Stimulated activated CD8-positive, alpha-beta memory T cell treated with anti-CD3 and anti-CD28 coated beads, Interleukin-7, amount 100 ng/mL, for 48 hours (primary cell): ENCODE data around the gene FOXA2.
"Not testable (repeated sequence)": the region's sequence is repeated elsewhere in the genome, so short reads cannot be mapped to it uniquely, and the experiment has no call there.

ENCODE experiments used
- DNase-seq, 2 donors: peaks; one replicate each; pipeline ENCODE4 v3.0.0-alpha.2; 2020; ENCODE audit warnings: low read depth in 1 of 2; ENCODE audit errors: extremely low read depth in 1 of 2

FOXA2 gene

GRCh38 chr20:22569353-22569752 lies 15.0 kb downstream of the FOXA2 start:
- no peak for DNase-seq

- DNase-seq, result no peak
These were observed 15.5 kb downstream of the FOXA2 start for GRCh38 chr20:22568872-22569344.

DNA sequence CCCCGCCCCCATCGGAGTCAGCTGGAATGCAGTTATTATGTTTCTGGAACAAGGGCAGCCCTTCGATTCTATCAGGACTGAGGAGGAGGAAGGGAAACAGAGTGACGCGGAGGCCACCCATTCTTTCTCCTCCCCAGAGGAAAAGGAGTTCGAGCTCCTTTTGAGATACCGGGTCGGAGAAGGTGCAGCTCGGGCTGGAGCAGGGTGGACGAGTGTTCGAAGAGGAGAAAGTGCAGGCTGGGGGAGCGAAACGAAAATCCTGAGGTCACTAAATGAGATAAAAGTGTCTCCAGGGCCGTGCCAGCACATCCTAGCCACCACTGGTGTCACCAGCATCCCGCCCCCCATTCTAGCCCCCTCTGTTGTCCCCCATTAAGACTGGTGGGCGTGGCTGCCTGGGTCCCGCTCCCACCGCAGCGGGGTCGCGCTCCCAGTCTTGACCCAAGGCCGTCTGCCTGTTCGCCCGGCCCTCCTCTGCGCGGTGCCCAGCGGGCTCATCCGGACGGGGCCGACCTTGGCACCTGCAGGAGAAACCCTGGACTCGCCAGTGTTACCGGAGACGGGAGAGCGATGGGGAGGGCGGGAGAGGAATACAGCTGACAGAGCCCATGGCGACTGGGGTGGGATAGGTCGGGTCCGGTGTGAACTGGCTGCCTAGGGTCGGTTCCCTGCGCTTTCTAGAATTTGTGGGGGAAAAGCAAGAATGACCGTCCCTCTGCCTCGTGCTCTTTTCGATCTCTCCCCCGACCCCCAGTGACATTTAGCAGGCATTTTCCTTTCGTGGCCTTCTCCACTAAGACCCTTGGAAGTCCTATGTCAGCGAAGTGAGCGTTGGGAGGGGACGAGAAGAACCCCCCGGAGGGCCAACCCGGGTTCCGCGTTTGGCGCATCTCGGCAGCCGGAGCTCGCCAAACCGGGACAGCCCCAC lies 16.2 kb downstream of the FOXA2 start:
- DNase-seq, result no peak

DNA sequence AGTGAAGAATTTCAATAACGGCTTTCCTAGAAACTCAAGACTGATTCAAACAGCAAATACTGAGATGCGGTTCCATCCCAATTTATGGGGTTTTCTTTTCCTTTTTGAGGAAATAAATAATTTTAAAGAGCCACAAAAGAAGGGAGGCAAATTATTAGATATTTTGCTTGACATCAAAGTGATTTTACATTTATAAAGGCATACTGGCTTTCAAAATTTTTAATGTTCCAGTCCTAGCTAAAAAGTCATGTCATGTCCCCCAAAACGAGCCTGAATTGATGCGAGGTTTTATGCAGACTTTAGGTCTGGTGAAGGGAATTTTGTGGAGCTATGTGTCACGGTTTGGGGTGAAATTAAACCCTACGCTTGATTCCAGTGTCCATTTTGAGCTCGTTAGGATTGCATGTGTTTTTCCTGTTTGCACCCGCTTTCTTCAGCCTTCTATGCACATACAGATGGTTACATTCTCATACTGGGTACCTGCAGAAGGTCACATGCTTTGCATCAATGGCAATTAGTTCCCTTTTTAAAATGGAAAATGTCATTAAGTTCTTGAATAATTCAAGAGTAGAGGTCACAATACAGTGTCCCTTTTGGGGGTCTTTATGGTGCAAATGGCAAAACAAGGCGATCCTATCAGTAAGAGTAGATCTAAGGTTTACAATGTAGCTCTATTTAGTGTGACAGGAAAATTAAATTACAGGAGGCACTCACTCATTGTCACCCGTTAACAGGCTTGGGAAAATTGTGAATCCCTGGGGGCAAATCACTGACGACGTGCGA lies 17.3 kb downstream of the FOXA2 start:
- DNase-seq, result no peak

DNA sequence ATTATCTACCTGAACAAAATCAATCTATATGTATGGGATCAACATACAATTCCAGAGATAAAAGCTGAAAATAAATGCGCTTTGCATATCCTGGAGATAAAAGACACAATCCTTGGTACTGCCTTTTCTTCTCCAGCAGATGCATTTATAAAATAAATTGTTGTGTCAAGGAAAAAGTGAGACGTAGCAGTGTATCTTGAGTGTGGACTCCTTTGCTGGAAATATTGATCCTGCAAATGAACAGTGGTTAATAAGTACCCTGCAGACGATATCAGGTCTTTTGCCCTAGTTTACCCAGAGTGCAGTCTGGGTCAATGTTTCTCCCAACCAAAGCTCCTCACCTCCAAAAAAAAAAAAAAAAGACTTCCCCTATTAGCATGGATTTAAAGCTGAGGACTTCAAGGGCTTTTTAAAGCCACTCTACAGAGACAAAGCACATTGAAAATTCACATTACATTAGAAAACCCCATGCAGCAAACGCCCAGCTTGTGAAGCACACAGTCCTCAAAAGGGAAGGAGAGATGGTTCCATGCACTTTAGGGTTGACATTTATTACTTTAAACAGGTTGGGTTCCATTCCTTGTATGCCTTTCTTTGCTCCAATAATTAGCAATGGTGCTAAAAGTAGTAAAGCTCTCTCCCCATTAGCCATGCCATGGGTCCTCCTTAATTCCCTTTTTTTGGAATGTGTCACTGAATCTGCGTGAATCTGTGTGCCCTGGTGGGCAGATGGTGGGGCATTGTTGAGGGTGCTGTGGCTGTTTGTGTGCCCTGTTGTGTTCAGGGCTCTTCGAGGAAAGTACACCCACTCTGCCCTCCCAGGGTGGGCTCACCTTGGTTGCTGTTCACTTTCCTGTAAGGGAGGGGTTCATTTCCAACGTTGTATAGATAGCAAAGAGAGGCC lies 21.1 kb downstream of the FOXA2 start:
- no peak for DNase-seq

- no peak for DNase-seq
These were observed 21.8 kb downstream of the FOXA2 start for GRCh38 chr20:22562620-22563019.

DNA sequence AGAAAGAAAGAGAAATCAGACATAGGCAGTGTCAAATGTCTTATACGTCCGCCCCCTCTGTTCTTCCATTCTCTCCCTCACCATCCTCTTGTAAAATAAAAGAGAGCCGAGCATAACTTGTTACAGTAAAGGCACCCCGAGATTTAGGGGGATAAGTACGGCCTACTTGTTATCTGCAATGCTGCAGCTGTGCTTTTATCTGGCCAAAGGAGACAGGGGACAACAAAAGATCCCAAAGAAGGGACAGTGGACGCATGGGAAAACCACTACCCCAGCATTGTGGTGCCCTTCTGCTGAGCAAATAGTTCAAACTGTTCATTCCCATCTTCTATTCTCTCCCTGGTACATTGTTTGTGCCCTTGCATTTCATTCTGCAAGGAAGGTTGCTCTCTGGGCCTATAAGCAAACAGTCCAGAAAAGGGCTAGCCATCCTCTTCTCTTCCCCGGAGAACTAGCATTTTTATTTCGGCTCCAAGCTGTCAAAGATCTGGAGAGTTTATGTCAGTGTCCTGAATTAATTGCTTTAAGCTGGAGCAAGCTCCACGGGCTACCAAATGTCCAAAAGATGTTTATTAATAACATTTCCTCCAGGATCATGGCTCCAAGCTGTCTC lies 22.3 kb downstream of the FOXA2 start:
- no peak for DNase-seq

- DNase-seq, result no peak
These were observed 23.6 kb downstream of the FOXA2 start for GRCh38 chr20:22560817-22561216.

- no peak for DNase-seq
These were observed 24.6 kb downstream of the FOXA2 start for GRCh38 chr20:22559711-22560318.

DNA sequence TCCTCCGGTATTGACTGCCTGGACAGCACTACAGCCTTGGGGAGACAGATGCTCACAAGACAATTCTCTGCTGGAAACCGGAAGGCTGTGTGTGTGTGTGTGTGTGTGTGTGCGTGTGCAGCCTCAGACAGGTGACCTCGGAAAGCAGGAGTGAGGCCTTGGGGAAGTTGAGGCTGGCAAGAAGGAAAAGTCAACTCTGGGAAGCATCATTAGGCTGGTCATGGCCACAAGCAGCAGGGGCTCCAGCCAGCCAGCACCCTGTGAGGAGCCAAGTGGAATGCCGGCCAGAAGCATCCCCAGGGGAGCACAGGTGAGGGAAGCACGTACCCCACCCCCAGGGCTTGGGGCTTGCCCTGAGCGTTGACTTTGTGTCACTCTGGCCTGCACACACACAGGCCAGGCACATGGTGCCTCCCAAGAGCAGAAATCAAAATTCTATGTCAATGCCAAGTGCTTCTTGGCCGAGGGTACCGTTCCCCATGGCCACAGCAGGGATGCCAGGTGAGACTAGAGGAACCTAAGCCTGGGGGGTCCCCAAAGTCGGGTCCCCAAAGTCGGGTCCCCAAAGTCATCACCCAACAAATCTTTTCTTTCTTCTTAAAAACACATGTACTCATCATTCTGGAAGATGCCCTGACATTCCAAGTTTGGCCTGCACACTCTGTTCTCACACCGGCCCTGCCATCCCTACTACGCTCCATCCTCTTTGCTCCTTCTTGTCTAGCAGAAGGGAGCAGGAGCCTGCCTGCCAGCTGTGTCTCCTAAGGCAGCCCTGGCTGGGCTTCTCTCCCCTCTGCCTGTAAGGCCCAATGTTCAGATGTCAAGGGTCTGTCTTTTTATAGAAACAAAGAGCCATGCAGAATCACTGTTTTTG lies 26.7 kb downstream of the FOXA2 start:
- no peak for DNase-seq

DNA sequence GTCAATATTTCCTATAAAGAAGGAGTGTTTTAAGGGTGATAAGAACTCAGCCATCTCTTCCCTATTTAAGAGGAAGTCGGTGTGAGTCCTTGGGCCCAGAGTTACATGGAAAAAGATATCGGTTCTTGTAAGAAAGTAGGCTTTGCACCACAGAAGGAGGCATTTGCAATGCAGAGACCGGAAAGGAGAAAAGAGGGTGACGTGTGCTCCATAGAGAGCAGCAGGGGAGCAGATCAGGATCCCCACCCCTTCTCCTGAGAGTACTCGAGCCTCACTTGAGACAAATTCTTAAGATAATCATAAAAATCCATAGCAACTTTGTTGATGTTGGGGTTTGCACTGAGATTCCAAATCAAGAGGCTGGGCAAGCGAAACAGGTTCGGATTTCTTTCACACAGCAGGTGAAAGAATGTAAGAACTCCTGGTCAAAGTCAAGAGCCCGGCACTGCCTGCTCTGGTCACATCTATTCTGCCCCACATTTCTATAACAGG lies 27.8 kb downstream of the FOXA2 start:
- no peak for DNase-seq

DNA sequence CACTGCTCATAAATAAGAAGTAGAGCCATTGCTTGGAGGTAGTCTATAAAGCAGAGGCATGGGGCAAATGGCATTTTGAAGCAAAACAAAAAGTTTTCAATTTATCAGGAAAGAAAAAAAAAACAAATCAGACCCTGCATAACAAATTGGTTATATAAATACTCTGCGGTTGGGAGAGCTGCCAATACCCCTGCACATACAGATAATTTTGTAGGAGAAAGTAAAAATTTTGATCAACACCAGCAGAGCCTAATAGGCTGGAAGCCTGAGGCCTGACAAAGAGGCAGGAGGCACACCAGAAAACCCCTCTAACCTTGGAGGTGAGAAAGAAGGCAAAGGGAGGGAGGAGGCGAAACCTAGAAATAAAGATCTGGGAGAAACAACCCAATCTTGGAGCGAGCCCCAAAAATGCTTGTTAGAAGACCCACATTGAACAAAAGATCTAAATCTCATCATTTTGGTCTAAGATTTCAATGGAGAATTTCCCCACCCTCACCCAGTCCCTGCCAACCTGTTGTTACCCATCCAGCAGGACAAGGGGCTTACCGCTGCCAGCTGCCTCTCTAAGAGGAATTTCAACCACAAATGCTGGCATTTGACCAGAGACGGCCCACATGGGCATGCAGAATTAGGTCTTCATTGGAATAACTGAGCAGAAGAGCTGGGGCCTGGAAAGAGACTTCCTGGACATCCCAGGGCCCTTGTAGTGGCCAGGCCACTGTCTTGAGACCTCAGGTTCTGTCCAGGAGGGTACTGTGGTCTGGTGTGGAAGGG lies 28.4 kb downstream of the FOXA2 start:
- no peak for DNase-seq

GRCh38 chr20:22554391-22554790 lies 30.0 kb downstream of the FOXA2 start:
- no peak for DNase-seq

GRCh38 chr20:22550514-22550913 lies 33.9 kb downstream of the FOXA2 start:
- DNase-seq, result not testable (repeated sequence)

DNA sequence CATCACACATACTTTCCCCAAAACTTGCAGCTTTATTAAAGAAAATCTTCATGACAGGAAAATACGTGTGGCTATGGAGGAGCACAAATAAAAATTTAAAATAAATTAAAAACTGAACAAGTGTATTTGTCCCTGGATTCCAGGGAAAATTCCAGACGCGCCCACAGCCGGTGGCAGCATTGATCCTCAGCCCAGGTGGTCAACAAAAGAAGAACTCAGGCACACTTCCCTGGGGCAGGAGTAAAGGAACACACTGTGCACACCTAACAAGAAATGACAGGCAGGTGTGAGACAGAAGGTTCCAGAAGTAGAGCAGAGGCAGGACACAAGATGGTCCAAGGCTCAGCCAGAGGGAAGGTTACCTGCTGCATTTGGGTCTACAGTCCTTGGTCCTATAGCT lies 36.3 kb downstream of the FOXA2 start:
- DNase-seq, result no peak

DNA sequence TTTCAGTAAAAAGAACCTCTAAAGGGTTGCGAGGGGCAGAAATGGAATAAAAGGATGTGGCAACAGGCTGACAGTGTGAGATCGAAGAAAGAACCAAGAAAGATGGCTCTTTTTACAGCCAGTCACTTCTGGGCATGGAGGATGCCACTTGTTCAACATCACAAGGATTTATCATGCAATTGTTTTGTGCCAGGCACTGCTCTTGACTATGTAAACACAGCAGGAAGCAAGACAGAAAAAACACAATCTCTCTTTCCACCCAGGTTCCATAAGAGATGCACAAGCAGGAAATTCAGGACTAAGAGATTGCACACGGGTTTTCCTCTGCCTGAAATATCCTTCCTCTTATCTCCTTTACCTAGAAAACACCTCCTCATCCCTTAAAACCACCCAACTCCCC lies 38.0 kb downstream of the FOXA2 start:
- DNase-seq, result no peak

DNA sequence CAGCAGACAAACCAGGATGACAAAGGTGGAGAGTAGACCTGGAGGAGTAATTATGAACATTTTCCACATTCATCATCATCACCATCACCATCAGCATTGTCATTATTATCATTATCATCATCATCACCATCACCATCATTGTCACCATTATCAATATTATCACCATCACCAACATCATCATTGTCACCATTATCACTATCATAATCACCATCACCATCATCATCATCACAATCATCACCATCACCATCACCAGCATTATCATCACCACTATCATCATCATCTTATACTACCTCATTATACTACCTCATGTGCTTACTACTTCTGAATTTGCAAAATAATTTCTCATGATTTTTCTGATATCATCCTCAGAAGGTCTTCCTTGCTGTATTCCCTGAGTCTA lies 39.3 kb downstream of the FOXA2 start:
- no peak for DNase-seq

GRCh38 chr20:22544462-22544861 lies 39.9 kb downstream of the FOXA2 start:
- no peak for DNase-seq
